ENCODE results near the gene SYT8.

The SYT8 gene

GRCh38 chr11:1879342-1879940 is 44.7 kb downstream of the SYT8 start:
- no peak overlapping the region for H3K9ac ChIP-seq (ENCODE audit: low read length)
- H4K91ac ChIP-seq (ENCODE audit: low read depth, low read length): peak overlapping the region; percentile 93
- peaks cover 3% of the 10 kb centered on the region for H3K79me2 ChIP-seq (ENCODE audit: control insufficient read depth, insufficient read depth, low read length, poor library complexity)
- H3K4me1 ChIP-seq (ENCODE audit: control insufficient read depth in 1 of 2, insufficient read depth in 2 of 2, low read length in 2 of 2): peaks cover 20 to 21% of the 10 kb centered on the region in 2 experiments
- H3K4me3 ChIP-seq (ENCODE audit: low read depth, low read length): no peak overlapping the region
- H3K36me3 ChIP-seq (ENCODE audit: control insufficient read depth in 1 of 2, insufficient read depth in 2 of 2, low read length in 2 of 2): no peaks in the 10 kb centered on the region
- H3K4ac ChIP-seq (ENCODE audit: low read depth, low read length): peak overlapping the region; percentile 16
- no CpG with 5 or more reads among the region's 13 CpGs for WGBS (ENCODE audit: extremely low coverage, insufficient coverage, insufficient read length)
- H4K12ac ChIP-seq (ENCODE audit: low read depth, low read length): no peak overlapping the region
- peak overlapping the region; percentile 28 for H4K8ac ChIP-seq (ENCODE audit: low read depth, low read length)
- peak overlapping the region; percentile 52 for H3K14ac ChIP-seq (ENCODE audit: low read length)
- H2BK120ac ChIP-seq (ENCODE audit: insufficient read depth, low read length, poor library complexity): peak overlapping the region; percentile 77
- no peak overlapping the region for H3K27ac ChIP-seq (ENCODE audit: low read depth, low read length)
- H2AFZ ChIP-seq (ENCODE audit: insufficient read depth, low read length, poor library complexity): peak overlapping the region; percentile 11
- peak overlapping the region; percentile 55 for H2BK12ac ChIP-seq (ENCODE audit: low read length)
- H3K23ac ChIP-seq (ENCODE audit: low read length): no peak overlapping the region
- H3K9me3 ChIP-seq (ENCODE audit: insufficient read depth, low read depth, low read length): no peaks in the 10 kb centered on the region
- no peak for DNase-seq
- peak overlapping the region; percentile 34 for H3K18ac ChIP-seq (ENCODE audit: low read length)
- H2AK5ac ChIP-seq (ENCODE audit: low read length): peak overlapping the region; percentile 65
- H3K27me3 ChIP-seq (ENCODE audit: insufficient read depth, low read length): no peaks in the 10 kb centered on the region
- H3K4me2 ChIP-seq (ENCODE audit: low read length): no peak overlapping the region
- peaks cover 34% of the 10 kb centered on the region for H3K79me1 ChIP-seq (ENCODE audit: low read length)
- H2BK5ac ChIP-seq (ENCODE audit: low read depth, low read length, poor library complexity): peak overlapping the region; percentile 29

- H2BK12ac ChIP-seq (ENCODE audit: low read length): peak overlapping the region; percentile 55
- H3K4ac ChIP-seq (ENCODE audit: low read depth, low read length): peak overlapping the region; percentile 18
- DNase-seq: no peak
- H3K4me3 ChIP-seq (ENCODE audit: low read depth, low read length): no peak overlapping the region
- H3K27me3 ChIP-seq (ENCODE audit: insufficient read depth, low read length): no peaks in the 10 kb centered on the region
- no peak overlapping the region for H4K12ac ChIP-seq (ENCODE audit: low read depth, low read length)
- peaks cover 34% of the 10 kb centered on the region for H3K79me1 ChIP-seq (ENCODE audit: low read length)
- H3K36me3 ChIP-seq (ENCODE audit: control insufficient read depth in 1 of 2, insufficient read depth in 2 of 2, low read length in 2 of 2): no peaks in the 10 kb centered on the region
- peaks cover 20 to 21% of the 10 kb centered on the region in 2 experiments for H3K4me1 ChIP-seq (ENCODE audit: control insufficient read depth in 1 of 2, insufficient read depth in 2 of 2, low read length in 2 of 2)
- H3K9ac ChIP-seq (ENCODE audit: low read length): no peak overlapping the region
- H3K27ac ChIP-seq (ENCODE audit: low read depth, low read length): no peak overlapping the region
- peak overlapping the region; percentile 65 for H2AK5ac ChIP-seq (ENCODE audit: low read length)
- peak overlapping the region; percentile 54 for H2BK120ac ChIP-seq (ENCODE audit: insufficient read depth, low read length, poor library complexity)
- peak overlapping the region; percentile 93 for H4K91ac ChIP-seq (ENCODE audit: low read depth, low read length)
- peak overlapping the region; percentile 59 for H4K8ac ChIP-seq (ENCODE audit: low read depth, low read length)
- H3K79me2 ChIP-seq (ENCODE audit: control insufficient read depth, insufficient read depth, low read length, poor library complexity): peaks cover 3% of the 10 kb centered on the region
- H2AFZ ChIP-seq (ENCODE audit: insufficient read depth, low read length, poor library complexity): peak overlapping the region; percentile 19
- H3K14ac ChIP-seq (ENCODE audit: low read length): peak overlapping the region; percentile 41
- no peaks in the 10 kb centered on the region for H3K9me3 ChIP-seq (ENCODE audit: insufficient read depth, low read depth, low read length)
- WGBS (ENCODE audit: extremely low coverage, insufficient coverage, insufficient read length): no CpG with 5 or more reads among the region's 32 CpGs
- H3K18ac ChIP-seq (ENCODE audit: low read length): no peak overlapping the region
- H2BK5ac ChIP-seq (ENCODE audit: low read depth, low read length, poor library complexity): peak overlapping the region; percentile 34
- no peak overlapping the region for H3K23ac ChIP-seq (ENCODE audit: low read length)
- no peak overlapping the region for H3K4me2 ChIP-seq (ENCODE audit: low read length)
Observed at GRCh38 chr11:1879941-1880720, 45.3 kb downstream of the SYT8 start.

- no CpG with 5 or more reads among the region's 9 CpGs for WGBS (ENCODE audit: extremely low coverage, insufficient coverage, insufficient read length)
Observed at GRCh38 chr11:1880746-1881441, 46.1 kb downstream of the SYT8 start.

GRCh38 chr11:1881442-1882264 is 46.9 kb downstream of the SYT8 start:
- peaks cover 32% of the 10 kb centered on the region for H3K79me1 ChIP-seq (ENCODE audit: low read length)
- H2AK5ac ChIP-seq (ENCODE audit: low read length): peak overlapping the region; percentile 6
- H3K14ac ChIP-seq (ENCODE audit: low read length): peak overlapping the region; percentile 26
- peaks cover 2% of the 10 kb centered on the region for H3K9me3 ChIP-seq (ENCODE audit: insufficient read depth, low read depth, low read length)
- H4K12ac ChIP-seq (ENCODE audit: low read depth, low read length): no peak overlapping the region
- H2BK12ac ChIP-seq (ENCODE audit: low read length): peak overlapping the region; percentile 66
- no CpG with 5 or more reads among the region's 43 CpGs for WGBS (ENCODE audit: extremely low coverage, insufficient coverage, insufficient read length)
- H3K4me2 ChIP-seq (ENCODE audit: low read length): no peak overlapping the region
- no peaks in the 10 kb centered on the region for H3K36me3 ChIP-seq (ENCODE audit: control insufficient read depth in 1 of 2, insufficient read depth in 2 of 2, low read length in 2 of 2)
- H4K8ac ChIP-seq (ENCODE audit: low read depth, low read length): peak overlapping the region; percentile 59
- H3K9ac ChIP-seq (ENCODE audit: low read length): no peak overlapping the region
- H3K4me3 ChIP-seq (ENCODE audit: low read depth, low read length): no peak overlapping the region
- H4K91ac ChIP-seq (ENCODE audit: low read depth, low read length): peak overlapping the region; percentile 93
- peak overlapping the region; percentile 16 for H3K4ac ChIP-seq (ENCODE audit: low read depth, low read length)
- peak overlapping the region; percentile 12 for H3K18ac ChIP-seq (ENCODE audit: low read length)
- H2AFZ ChIP-seq (ENCODE audit: insufficient read depth, low read length, poor library complexity): no peak overlapping the region
- peak in 1 of 2 donors; percentile 7 for DNase-seq
- H2BK5ac ChIP-seq (ENCODE audit: low read depth, low read length, poor library complexity): peak overlapping the region; percentile 18
- peaks cover 15 to 16% of the 10 kb centered on the region in 2 experiments for H3K4me1 ChIP-seq (ENCODE audit: control insufficient read depth in 1 of 2, insufficient read depth in 2 of 2, low read length in 2 of 2)
- H3K27me3 ChIP-seq (ENCODE audit: insufficient read depth, low read length): no peaks in the 10 kb centered on the region
- H3K79me2 ChIP-seq (ENCODE audit: control insufficient read depth, insufficient read depth, low read length, poor library complexity): peaks cover 3% of the 10 kb centered on the region
- no peak overlapping the region for H3K23ac ChIP-seq (ENCODE audit: low read length)
- H2BK120ac ChIP-seq (ENCODE audit: insufficient read depth, low read length, poor library complexity): peak overlapping the region; percentile 18
- H3K27ac ChIP-seq (ENCODE audit: low read depth, low read length): no peak overlapping the region

More at GRCh38 chr11:1880746-1881441, 46.1 kb downstream of the SYT8 start:
- Histone ChIP-seq H4K91ac (ENCODE audit: low read depth, low read length) (peak overlapping the region; percentile 93), H3K79me2 (ENCODE audit: control insufficient read depth, insufficient read depth, low read length, poor library complexity) (peaks cover 3% of the 10 kb centered on the region), H3K9me3 (ENCODE audit: insufficient read depth, low read depth, low read length) (no peaks in the 10 kb centered on the region), H3K27ac (ENCODE audit: low read depth, low read length) (no peak overlapping the region), H2AFZ (ENCODE audit: insufficient read depth, low read length, poor library complexity) (no peak overlapping the region), H2AK5ac (ENCODE audit: low read length) (peak overlapping the region; percentile 6), H2BK120ac (ENCODE audit: insufficient read depth, low read length, poor library complexity) (peak overlapping the region; percentile 18), H3K4me2 (ENCODE audit: low read length) (no peak overlapping the region), H4K12ac (ENCODE audit: low read depth, low read length) (no peak overlapping the region), H3K18ac (ENCODE audit: low read length) (peak overlapping the region; percentile 12), H3K9ac (ENCODE audit: low read length) (no peak overlapping the region), H4K8ac (ENCODE audit: low read depth, low read length) (peak overlapping the region; percentile 59), H3K79me1 (ENCODE audit: low read length) (peaks cover 34% of the 10 kb centered on the region), H3K4me3 (ENCODE audit: low read depth, low read length) (no peak overlapping the region), H2BK12ac (ENCODE audit: low read length) (peak overlapping the region; percentile 26), H3K14ac (ENCODE audit: low read length) (peak overlapping the region; percentile 26), H3K27me3 (ENCODE audit: insufficient read depth, low read length) (no peaks in the 10 kb centered on the region), H2BK5ac (ENCODE audit: low read depth, low read length, poor library complexity) (peak overlapping the region; percentile 18), H3K36me3 (ENCODE audit: control insufficient read depth in 1 of 2, insufficient read depth in 2 of 2, low read length in 2 of 2) (no peaks in the 10 kb centered on the region), H3K23ac (ENCODE audit: low read length) (no peak overlapping the region), H3K4ac (ENCODE audit: low read depth, low read length) (peak overlapping the region; percentile 18), H3K4me1 (ENCODE audit: control insufficient read depth in 1 of 2, insufficient read depth in 2 of 2, low read length in 2 of 2) (peaks cover 20 to 21% of the 10 kb centered on the region in 2 experiments)
- no peak for DNase-seq
